CD4-positive, alpha-beta memory T cell (primary cell): ENCODE data around the gene SRGAP3. TPM values are rescaled to one million over a fixed set of nuclear protein-coding genes. Genes with fewer than 3 reads are reported as not detected.

Experiments used
- CTCF ChIA-PET: fragments of 350-600 bp; sonication (Branson Sonifier 250); formaldehyde crosslinking; loops from one replicate; lab custom pipeline; 2021; ENCODE audit warnings: inconsistent platforms; ENCODE audit not compliant: partially characterized antibody; lab: Charles Lee
- POLR2A ChIA-PET: fragments of 350-600 bp; sonication (Branson Sonifier 250); formaldehyde crosslinking; loops from one replicate; lab custom pipeline; 2021; ENCODE audit not compliant: partially characterized antibody; lab: Charles Lee
- DNase-seq, 5 donors: peaks; one replicate each; pipeline versions ENCODE4 v3.0.0 to v3.0.0-alpha.2; 2020 to 2022; ENCODE audit warnings: mixed read lengths in 1 of 5
- H3K27ac ChIP-seq: one replicate; pipeline ENCODE4 v1.7.0; 2013; ENCODE audit warnings: low read depth, low read length
- H3K27me3 ChIP-seq: 2 replicates; pipeline ENCODE4 v1.7.0; 2013; ENCODE audit warnings: mild to moderate bottlenecking, low read length, moderate library complexity; ENCODE audit not compliant: insufficient read depth
- H3K36me3 ChIP-seq: 2 replicates; pipeline ENCODE4 v1.7.0; 2013; ENCODE audit warnings: mild to moderate bottlenecking, low read length, moderate library complexity; ENCODE audit not compliant: insufficient read depth
- H3K4me1 ChIP-seq: 2 replicates; pipeline ENCODE4 v1.7.0; 2013; ENCODE audit warnings: mild to moderate bottlenecking, low read length, moderate library complexity; ENCODE audit not compliant: insufficient read depth
- H3K4me3 ChIP-seq, 2 donors: one replicate each; pipeline ENCODE4 v1.7.0; 2013; ENCODE audit warnings: low read length in 2 of 2, mild to moderate bottlenecking in 1 of 2
- H3K9me3 ChIP-seq, 2 donors: one replicate each; pipeline ENCODE4 v1.7.0; 2013; ENCODE audit warnings: low read length in 2 of 2, control low read depth in 1 of 2; ENCODE audit not compliant: control insufficient read depth in 1 of 2
- H3K27ac Mint-ChIP-seq, 7 donors: one replicate each; pipeline ENCODE4 v1.8.0; 2020 to 2021; ENCODE audit warnings: mixed read lengths in 7 of 7, mild to moderate bottlenecking in 6 of 7, inconsistent platforms in 3 of 7, moderate library complexity in 3 of 7
- H3K27me3 Mint-ChIP-seq, 2 donors: one replicate each; pipeline ENCODE4 v1.8.0; 2020 to 2021; ENCODE audit warnings: mixed read lengths in 2 of 2
- H3K36me3 Mint-ChIP-seq, 2 donors: one replicate each; pipeline ENCODE4 v1.8.0; 2020 to 2021; ENCODE audit warnings: mixed read lengths in 2 of 2, inconsistent platforms in 1 of 2, mild to moderate bottlenecking in 1 of 2
- H3K4me1 Mint-ChIP-seq, 4 donors: one replicate each; pipeline ENCODE4 v1.8.0; 2020 to 2021; ENCODE audit warnings: mixed read lengths in 4 of 4, mild to moderate bottlenecking in 1 of 4
- H3K4me3 Mint-ChIP-seq, 8 donors: one replicate each; pipeline ENCODE4 v1.8.0; 2020 to 2021; ENCODE audit warnings: mixed read lengths in 8 of 8, mild to moderate bottlenecking in 7 of 8, moderate library complexity in 6 of 8, inconsistent platforms in 3 of 8
- H3K9me3 Mint-ChIP-seq, 8 donors: one replicate each; pipeline ENCODE4 v1.8.0; 2020 to 2021; ENCODE audit warnings: mixed read lengths in 8 of 8, mild to moderate bottlenecking in 5 of 8, inconsistent platforms in 3 of 8, moderate library complexity in 1 of 8
- intact Hi-C: fragments of 100-400 bp; cut with micrococcal nuclease; formaldehyde crosslinking; loops from one replicate; pipeline ENCODE4 v1.15.1; 2023
- polyA plus RNA-seq, 2 donors: library from polyadenylated mRNA; unstranded; fragments of 300-500 nt; fragmentation: Illumina TruSeq; gene quantifications; one replicate each; pipeline ENCODE4 v1.2.3, GENCODE V29; 2021
- total RNA-seq, 2 experiments: library from RNA; stranded (reverse); gene quantifications; one replicate each; pipeline ENCODE4 v1.2.3, GENCODE V29; 2021

Gene SRGAP3
- total and polyA plus RNA-seq, 4 experiments from 2014 or later = 0.35 to 2.4 (median 1.7) TPM

DNA sequence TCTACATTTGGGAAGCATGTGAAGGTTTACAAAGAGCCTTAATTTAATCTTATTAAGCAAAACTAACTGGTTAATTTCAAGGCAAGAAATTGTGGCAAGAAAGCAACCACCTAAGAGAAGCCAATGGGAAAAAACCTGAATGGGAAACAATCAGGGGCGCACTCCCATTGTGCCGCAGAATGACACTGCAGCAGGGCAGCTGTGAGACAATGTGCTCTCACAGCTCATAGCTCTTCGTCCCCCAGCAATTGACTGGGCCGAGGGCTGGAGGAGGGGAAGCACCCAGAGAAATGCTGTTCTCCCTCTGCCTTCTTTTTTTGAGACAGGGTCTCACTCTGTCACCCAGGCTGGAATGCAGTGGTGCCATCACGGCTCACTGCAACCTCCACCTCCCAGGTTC is 192.9 kb downstream of the SRGAP3 start:
- Histone ChIP-seq H3K36me3 (no peaks in the 10 kb centered on the region), H3K4me1 (no peaks in the 10 kb centered on the region), H3K9me3 (no peaks in the 10 kb centered on the region), H3K4me3 (no peak overlapping the region), H3K27ac (no peak overlapping the region), H3K27me3 (no peaks in the 10 kb centered on the region)
- Mint-ChIP-seq H3K9me3 (peaks cover 0 to 4% (median 0%) of the 10 kb centered on the region in 8 donors), H3K36me3 (no peaks in the 10 kb centered on the region), H3K27me3 (no peaks in the 10 kb centered on the region), H3K4me3 (no peak overlapping the region), H3K27ac (no peak overlapping the region), H3K4me1 (no peaks in the 10 kb centered on the region)
- DNase-seq = no peak
- ChIA-PET POLR2A (no interaction called here), CTCF (no interaction called here)
- intact Hi-C loops = no loop called here

DNA sequence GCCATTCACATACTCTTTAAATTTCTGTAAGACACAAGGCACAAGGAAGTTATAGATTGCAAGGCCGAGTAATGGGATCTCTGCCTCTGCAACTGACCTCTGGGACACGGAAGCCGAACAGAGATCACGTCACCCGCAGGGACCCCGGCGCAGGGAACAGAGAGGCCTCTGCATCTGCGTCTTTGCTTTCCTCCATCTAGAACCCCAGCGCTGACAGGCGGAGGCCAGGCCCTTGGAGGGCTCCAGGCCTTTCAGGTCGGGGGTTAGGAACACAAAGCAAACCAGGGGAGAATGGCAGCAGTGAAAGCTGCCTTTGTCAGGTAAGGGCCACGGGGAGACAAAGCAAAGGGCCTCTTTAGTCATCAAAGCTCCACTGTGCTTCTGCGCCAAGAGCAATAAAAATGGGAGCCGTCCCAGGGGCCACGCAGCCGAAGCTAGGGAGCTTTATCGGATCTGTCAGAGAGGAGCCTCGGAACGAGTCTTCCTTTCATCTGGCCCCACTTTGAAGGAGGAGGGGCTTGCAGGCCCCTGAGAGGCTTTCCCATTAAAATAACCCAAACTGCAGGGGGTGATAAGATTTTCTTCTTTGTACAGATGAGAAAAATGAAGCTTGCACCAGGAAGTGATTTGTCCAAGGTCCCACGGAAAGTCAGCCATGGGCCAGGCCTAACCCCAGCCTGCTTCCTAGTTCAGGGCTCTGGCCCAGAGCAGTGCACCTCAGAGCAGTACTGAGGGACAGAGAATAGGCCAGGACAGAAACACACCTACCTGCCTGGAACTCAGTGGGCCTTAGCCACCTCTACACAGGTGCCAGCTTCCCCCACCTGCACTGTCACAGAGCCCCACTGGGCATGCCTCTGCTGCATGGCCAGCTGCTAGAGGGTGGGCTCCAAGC is 201.7 kb downstream of the SRGAP3 start:
- Mint-ChIP-seq H3K4me1 (no peaks in the 10 kb centered on the region), H3K4me3 (no peak overlapping the region), H3K9me3 (peaks cover 0 to 4% (median 0%) of the 10 kb centered on the region in 8 donors), H3K36me3 (no peaks in the 10 kb centered on the region), H3K27ac (no peak overlapping the region), H3K27me3 (no peaks in the 10 kb centered on the region)
- Histone ChIP-seq H3K4me3 (no peak overlapping the region), H3K4me1 (no peaks in the 10 kb centered on the region), H3K36me3 (no peaks in the 10 kb centered on the region), H3K9me3 (no peaks in the 10 kb centered on the region), H3K27ac (no peak overlapping the region), H3K27me3 (no peaks in the 10 kb centered on the region)
- no peak for DNase-seq
- ChIA-PET POLR2A (no interaction called here), CTCF (no interaction called here)
- intact Hi-C loops = no loop called here

DNA sequence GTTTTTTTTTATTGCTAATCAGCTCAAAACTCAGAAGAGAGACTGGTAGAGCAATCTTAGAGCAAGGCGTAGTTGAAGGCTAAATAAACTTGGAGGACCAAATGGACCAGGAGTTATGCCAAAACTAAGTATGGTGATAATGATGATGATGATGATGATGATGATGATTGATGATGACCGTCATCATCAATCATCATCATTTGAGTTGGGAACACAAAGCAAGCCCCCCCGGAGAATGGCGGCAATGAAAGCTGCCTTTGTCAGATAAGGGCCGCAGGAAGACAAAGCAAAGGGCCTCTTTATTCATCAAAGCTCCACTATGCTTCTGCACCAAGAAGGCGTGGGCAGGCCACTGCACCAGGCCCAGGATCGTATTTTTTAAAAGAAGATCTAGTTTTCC is 204.1 kb downstream of the SRGAP3 start:
- no peaks in the 10 kb centered on the region for H3K4me1 ChIP-seq
- no peak overlapping the region for H3K27ac Mint-ChIP-seq

DNA sequence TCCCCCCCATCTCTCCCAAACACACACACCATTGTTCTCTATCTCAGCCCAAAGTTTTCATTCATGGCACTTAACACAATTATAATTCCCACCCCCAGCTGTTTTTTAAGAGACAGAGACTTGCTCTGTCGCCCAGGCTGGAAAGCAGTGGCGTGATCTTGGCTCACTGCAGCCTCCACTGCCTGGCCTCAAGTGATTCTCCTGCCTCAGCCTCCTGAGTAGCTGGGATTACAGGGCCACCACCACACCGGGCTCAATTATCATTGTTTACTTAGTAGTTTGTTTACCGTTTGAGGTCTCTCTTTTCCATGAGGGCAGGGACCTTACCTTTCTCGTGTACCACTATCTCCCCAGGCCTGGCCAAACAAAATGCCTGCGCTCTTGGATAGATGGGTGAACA is 206.4 kb downstream of the SRGAP3 start:
- Mint-ChIP-seq H3K4me1 (no peaks in the 10 kb centered on the region), H3K27me3 (no peaks in the 10 kb centered on the region), H3K4me3 (no peak overlapping the region), H3K9me3 (no peaks in the 10 kb centered on the region), H3K36me3 (no peaks in the 10 kb centered on the region), H3K27ac (no peak overlapping the region)
- no peaks in the 10 kb centered on the region for H3K27me3 ChIP-seq
- H3K4me1 ChIP-seq = no peaks in the 10 kb centered on the region
- no peaks in the 10 kb centered on the region for H3K9me3 ChIP-seq
- H3K4me3 ChIP-seq = no peak overlapping the region
- DNase-seq = no peak
- H3K36me3 ChIP-seq = no peaks in the 10 kb centered on the region
- CTCF ChIA-PET = no interaction called here
- POLR2A ChIA-PET = no interaction called here
- intact Hi-C loops = no loop called here
- no peak overlapping the region for H3K27ac ChIP-seq

More for the DNA sequence above, 204.1 kb downstream of the SRGAP3 start:
- intact Hi-C loops = no loop called here
- H3K4me1 Mint-ChIP-seq = no peaks in the 10 kb centered on the region
- Histone ChIP-seq H3K36me3 (no peaks in the 10 kb centered on the region), H3K4me3 (no peak overlapping the region), H3K9me3 (no peaks in the 10 kb centered on the region), H3K27me3 (no peaks in the 10 kb centered on the region), H3K27ac (no peak overlapping the region)
- H3K9me3 Mint-ChIP-seq = no peaks in the 10 kb centered on the region
- H3K36me3 Mint-ChIP-seq = no peaks in the 10 kb centered on the region
- ChIA-PET POLR2A (no interaction called here), CTCF (no interaction called here)
- no peak overlapping the region for H3K4me3 Mint-ChIP-seq
- DNase-seq = no peak
- no peaks in the 10 kb centered on the region for H3K27me3 Mint-ChIP-seq

DNA sequence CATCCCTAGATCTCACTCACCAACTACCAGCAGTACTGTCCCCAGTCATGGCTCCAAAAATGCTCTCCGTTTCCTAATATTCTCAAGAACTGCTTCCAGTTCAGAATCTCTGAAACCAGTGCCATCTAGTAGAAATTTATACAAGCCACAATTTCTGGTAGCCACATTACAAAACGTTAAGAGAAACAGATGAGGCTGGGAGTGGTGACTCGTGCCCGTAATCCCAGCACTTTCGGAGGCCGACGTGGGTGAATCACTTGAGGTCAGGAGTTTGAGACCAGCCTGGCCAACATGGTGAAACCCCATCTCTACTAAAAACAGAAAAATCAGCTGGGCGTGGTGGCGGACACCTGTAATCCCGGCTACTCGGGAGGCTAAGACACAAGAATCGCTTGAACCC is 207.8 kb downstream of the SRGAP3 start:
- Histone ChIP-seq H3K27ac (no peak overlapping the region), H3K9me3 (no peaks in the 10 kb centered on the region), H3K27me3 (no peaks in the 10 kb centered on the region), H3K4me3 (no peak overlapping the region), H3K36me3 (no peaks in the 10 kb centered on the region), H3K4me1 (no peaks in the 10 kb centered on the region)
- Mint-ChIP-seq H3K9me3 (no peaks in the 10 kb centered on the region), H3K4me1 (no peaks in the 10 kb centered on the region), H3K27me3 (no peaks in the 10 kb centered on the region), H3K4me3 (no peak overlapping the region), H3K27ac (no peak overlapping the region), H3K36me3 (no peaks in the 10 kb centered on the region)
- ChIA-PET CTCF (no interaction called here), POLR2A (no interaction called here)
- no peak for DNase-seq
- intact Hi-C loops = no loop called here

DNA sequence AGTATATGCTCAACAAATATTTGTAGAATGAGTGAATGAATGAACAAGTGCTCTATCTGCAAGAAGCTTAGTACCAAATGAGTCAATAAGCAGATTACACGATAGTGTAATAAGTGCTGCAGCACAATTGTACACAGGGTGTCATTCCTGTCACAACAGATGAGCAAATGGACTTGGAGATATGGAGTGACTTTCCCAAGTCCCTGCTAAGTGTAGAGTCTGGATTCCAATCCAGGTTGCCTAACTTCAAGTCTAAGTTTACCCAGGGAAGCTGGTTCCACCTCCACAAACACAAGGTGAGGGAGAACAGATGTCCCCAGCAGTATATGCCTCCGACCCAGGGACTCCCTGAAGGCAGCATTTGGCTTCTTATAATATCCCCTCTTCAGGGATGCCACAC is 208.4 kb downstream of the SRGAP3 start:
- DNase-seq = no peak
- POLR2A ChIA-PET = no interaction called here
- Histone ChIP-seq H3K4me3 (no peak overlapping the region), H3K9me3 (no peaks in the 10 kb centered on the region), H3K36me3 (no peaks in the 10 kb centered on the region), H3K27me3 (no peaks in the 10 kb centered on the region), H3K27ac (no peak overlapping the region), H3K4me1 (no peaks in the 10 kb centered on the region)
- Mint-ChIP-seq H3K27ac (no peak overlapping the region), H3K36me3 (no peaks in the 10 kb centered on the region), H3K4me3 (no peak overlapping the region), H3K27me3 (no peaks in the 10 kb centered on the region), H3K9me3 (no peaks in the 10 kb centered on the region), H3K4me1 (no peaks in the 10 kb centered on the region)
- CTCF ChIA-PET = no interaction called here
- intact Hi-C loops = no loop called here

DNA sequence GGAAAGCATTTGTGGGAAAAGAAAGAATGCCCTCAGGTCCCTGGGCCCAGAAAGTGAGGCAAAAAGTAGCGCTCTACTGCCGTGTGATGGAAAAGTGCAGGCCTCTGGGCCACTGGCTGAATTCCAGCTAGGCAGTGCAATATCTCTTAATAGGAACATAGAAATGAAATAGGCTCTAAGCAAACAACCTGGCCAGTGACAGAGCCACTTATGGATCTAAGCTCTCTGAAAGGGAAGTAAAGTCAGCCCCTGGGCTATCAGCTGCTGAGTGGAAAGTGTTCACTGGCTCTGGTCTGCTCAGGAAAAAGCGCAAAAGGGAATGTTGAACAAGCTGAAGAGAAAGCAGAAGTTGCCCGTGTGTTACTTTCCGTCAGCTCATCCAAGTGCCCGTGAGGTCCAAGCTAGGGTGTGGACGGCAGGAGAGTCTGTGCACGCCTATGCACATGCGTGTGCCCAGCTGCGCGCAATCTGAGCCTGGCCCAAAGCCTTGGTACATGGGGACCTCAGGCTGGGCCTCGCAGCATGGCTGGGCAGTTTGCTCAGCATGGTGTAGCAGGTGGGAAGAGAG is 212.2 kb downstream of the SRGAP3 start:
- Histone ChIP-seq H3K9me3 (no peaks in the 10 kb centered on the region), H3K4me3 (no peak overlapping the region), H3K27me3 (no peaks in the 10 kb centered on the region), H3K4me1 (no peaks in the 10 kb centered on the region), H3K27ac (no peak overlapping the region), H3K36me3 (no peaks in the 10 kb centered on the region)
- H3K9me3 Mint-ChIP-seq = no peaks in the 10 kb centered on the region
- H3K4me1 Mint-ChIP-seq = no peaks in the 10 kb centered on the region
- intact Hi-C loops = no loop called here
- H3K27ac Mint-ChIP-seq = no peak overlapping the region
- ChIA-PET POLR2A (no interaction called here), CTCF (interaction anchor here (1.4 kb wide), 1 partner anchor 12 kb away, joined by 3 read pairs; no protein-coding TSS in a partner anchor)
- H3K4me3 Mint-ChIP-seq = no peak overlapping the region
- DNase-seq = no peak
- H3K36me3 Mint-ChIP-seq = no peaks in the 10 kb centered on the region
- H3K27me3 Mint-ChIP-seq = no peaks in the 10 kb centered on the region
